Aorta (tissue), 5 donors: ENCODE results near the gene ITGB2. TPM values are rescaled to one million over a fixed set of nuclear protein-coding genes. Genes with fewer than 3 reads are reported as not detected.
A peak's percentile ranks its signal among the peaks of the same experiment; 100 is the strongest.
"Not testable (repeated sequence)": the region's sequence is repeated elsewhere in the genome, so short reads cannot be mapped to it uniquely, and the experiment has no call there.

Source experiments
- ATAC-seq: fragments of 200-7000 bp; cut with Tn5 transposase; one replicate; pipeline ENCODE4 v1.9.1; 2022; ENCODE audit warnings: moderate library complexity; ENCODE audit not compliant: low FRiP score
- DNase-seq, 2 donors: peaks; one replicate each; pipeline ENCODE4 v3.0.0-alpha.2; 2020
- H3K27ac ChIP-seq, 2 donors: one replicate each; pipeline ENCODE4 v1.5.1; 2013; ENCODE audit warnings: low read length in 2 of 2, mild to moderate bottlenecking in 2 of 2, moderate library complexity in 2 of 2, control low read depth in 1 of 2, inconsistent platforms in 1 of 2, low read depth in 1 of 2
- H3K27me3 ChIP-seq, 2 donors: one replicate each; pipeline ENCODE4 v1.6.1; 2013; ENCODE audit warnings: control low read depth in 1 of 2, low read length in 1 of 2, mild to moderate bottlenecking in 1 of 2, moderate library complexity in 1 of 2; ENCODE audit not compliant: insufficient read depth in 2 of 2, control insufficient read depth in 1 of 2
- H3K36me3 ChIP-seq, 2 donors: one replicate each; pipeline ENCODE4 v1.6.1; 2013; ENCODE audit warnings: control low read depth in 1 of 2, low read length in 1 of 2, mild to moderate bottlenecking in 1 of 2; ENCODE audit not compliant: insufficient read depth in 2 of 2, control insufficient read depth in 1 of 2
- H3K4me1 ChIP-seq, 2 donors: one replicate each; pipeline ENCODE4 v1.6.1; 2013; ENCODE audit warnings: low read length in 2 of 2, control low read depth in 1 of 2, mild to moderate bottlenecking in 1 of 2, moderate library complexity in 1 of 2; ENCODE audit not compliant: insufficient read depth in 2 of 2, control insufficient read depth in 1 of 2
- H3K4me3 ChIP-seq, 2 donors: one replicate each; pipeline ENCODE4 v1.5.1; 2013; ENCODE audit warnings: low read length in 2 of 2, control low read depth in 1 of 2, mild to moderate bottlenecking in 1 of 2
- H3K9me3 ChIP-seq: one replicate; pipeline ENCODE4 v1.6.1; 2013; ENCODE audit warnings: mild to moderate bottlenecking, low read length; ENCODE audit not compliant: control insufficient read depth
- WGBS, 2 donors: extraction: QIAGEN DNeasy Blood & Tissue Kit; methylation state at CpG; one replicate each; pipeline ENCODE4 v1.1.7; 2013; 5-methylcytosine and 5-hydroxymethylcytosine counted together
- intact Hi-C, 2 donors: fragments of 100-400 bp; cut with DNase I; formaldehyde crosslinking; loops; one replicate each; pipeline versions ENCODE4 v1.14.2 to v1.15.0; 2022
- polyA plus RNA-seq, 2 donors: library from polyadenylated mRNA; stranded (reverse); fragments of 200-250 nt; gene quantifications; one replicate each; pipeline ENCODE4 v1.2.3, GENCODE V29; 2013
- total RNA-seq, 2 donors: library from RNA; stranded (reverse); fragmentation: NEBNext Ultra II Directional; extraction: Animal tissue kit (Norgen Biotek cat#: 25700); gene quantifications; one replicate each; pipeline ENCODE4 v1.2.1, GENCODE V29; 2021
- donor health status: healthy with polysubstance abuse.
- donor health status: Bipolar disorder and iron deficiency.
- donor health status: DM: no; HTN: no; CAD: no.
- donor health status: DM: no; HTN: no; CAD: no.
- donor health status: DM: yes; HTN: yes; CAD: no.

ITGB2 gene
- total and polyA plus RNA-seq, 4 donors, result 6.7 to 110 (median 57.0) TPM

DNA sequence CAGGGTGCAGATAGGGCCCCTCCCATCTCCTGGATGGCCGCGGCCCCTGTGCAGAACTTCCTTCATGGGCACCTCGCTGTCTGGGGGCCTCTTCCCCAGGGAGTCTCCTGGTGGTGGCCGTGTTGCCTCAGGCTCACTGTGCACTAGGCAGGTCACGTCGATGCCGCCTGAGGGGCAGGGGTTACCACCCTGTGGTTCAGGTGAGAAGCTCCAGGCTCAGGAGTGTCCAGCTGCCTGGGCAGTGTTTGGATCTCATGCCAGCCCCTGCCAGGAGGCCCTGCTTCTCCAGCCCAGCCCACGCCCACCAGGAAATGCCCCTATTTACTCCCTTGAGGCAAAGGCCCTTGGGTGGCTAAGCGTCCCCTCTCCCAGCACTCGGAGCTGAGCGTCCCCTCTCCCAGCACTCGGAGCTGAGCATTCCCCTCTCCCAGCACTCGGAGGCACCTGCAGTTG lies 2.1 kb downstream of the ITGB2 start:
- H3K27ac ChIP-seq, result no peak overlapping the region
- ATAC-seq, result peak; percentile 2
- H3K36me3 ChIP-seq, result no peaks in the 10 kb centered on the region
- H3K4me3 ChIP-seq, result no peak overlapping the region
- intact Hi-C loops, result no loop called here
- 56 to 60% methylated on average over 13 of the region's 13 CpGs for WGBS, 2 donors
- no peak for DNase-seq
- no peaks in the 10 kb centered on the region for H3K27me3 ChIP-seq
- H3K9me3 ChIP-seq, result no peaks in the 10 kb centered on the region
- no peaks in the 10 kb centered on the region for H3K4me1 ChIP-seq

DNA sequence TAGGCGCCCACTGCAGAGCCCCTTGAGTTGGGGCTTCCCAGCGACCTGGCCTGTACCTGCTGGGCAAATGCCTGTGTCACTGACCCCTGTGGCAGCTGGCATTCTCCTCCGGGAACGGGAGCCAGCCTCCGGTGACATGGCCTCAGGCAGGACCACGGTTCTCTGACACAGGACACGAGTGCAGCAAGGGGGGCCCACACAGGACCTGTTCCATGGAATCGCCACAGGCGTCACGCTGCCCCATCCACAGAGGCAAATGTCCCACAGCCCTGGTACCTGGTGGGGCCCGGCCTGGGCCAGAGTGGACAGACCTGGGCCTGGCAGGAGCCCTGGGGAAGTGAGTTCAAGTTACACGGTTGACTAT lies 2.6 kb downstream of the ITGB2 start:
- Histone ChIP-seq H3K4me3 (no peak overlapping the region), H3K4me1 (no peaks in the 10 kb centered on the region), H3K9me3 (no peaks in the 10 kb centered on the region), H3K27ac (no peak overlapping the region), H3K36me3 (no peaks in the 10 kb centered on the region), H3K27me3 (no peaks in the 10 kb centered on the region)
- no peak for ATAC-seq
- intact Hi-C loops, result no loop called here
- 79 to 89% methylated on average over 12 of the region's 12 CpGs for WGBS, 2 donors
- DNase-seq, result peak in 1 of 2 donors; percentile 46

DNA sequence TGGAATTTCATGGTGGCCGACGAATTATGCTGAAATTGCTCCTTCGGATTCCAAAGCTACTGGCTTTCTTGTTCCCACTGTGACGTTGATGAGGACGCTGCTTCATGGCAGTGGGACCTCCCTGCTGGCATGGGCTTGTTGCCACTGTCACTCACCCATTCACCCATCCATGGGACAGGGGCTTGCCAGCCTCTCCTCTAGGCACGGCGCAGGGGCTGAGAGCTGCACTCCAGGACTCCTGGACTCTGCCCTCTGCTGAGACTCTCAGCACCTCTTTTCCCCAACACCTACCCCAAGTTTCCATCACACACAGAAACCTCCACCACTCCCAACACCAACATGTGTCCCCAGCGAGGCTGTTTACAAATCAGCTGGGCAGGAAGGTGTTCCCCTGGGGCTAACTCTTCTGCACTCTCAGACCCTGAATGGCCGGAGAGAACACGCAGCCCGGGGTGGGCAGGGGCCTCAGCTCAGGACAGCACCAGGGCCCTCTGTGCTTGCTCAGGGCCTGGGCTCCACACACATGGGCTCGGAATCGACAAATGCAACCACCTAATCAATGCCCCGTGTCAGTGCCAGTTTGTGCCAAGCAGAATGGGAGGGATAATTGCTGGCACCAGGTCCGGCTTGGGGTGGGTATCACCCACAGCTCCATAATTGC lies 3.1 kb downstream of the ITGB2 start:
- H3K4me3 ChIP-seq, result no peak overlapping the region
- no peak for DNase-seq
- no peaks in the 10 kb centered on the region for H3K9me3 ChIP-seq
- no peak overlapping the region for H3K27ac ChIP-seq
- 87% methylated on average over 15 of the region's 15 CpGs for WGBS, 2 donors
- no peaks in the 10 kb centered on the region for H3K4me1 ChIP-seq
- ATAC-seq, result no peak
- intact Hi-C loops, result no loop called here
- no peaks in the 10 kb centered on the region for H3K36me3 ChIP-seq
- H3K27me3 ChIP-seq, result no peaks in the 10 kb centered on the region

DNA sequence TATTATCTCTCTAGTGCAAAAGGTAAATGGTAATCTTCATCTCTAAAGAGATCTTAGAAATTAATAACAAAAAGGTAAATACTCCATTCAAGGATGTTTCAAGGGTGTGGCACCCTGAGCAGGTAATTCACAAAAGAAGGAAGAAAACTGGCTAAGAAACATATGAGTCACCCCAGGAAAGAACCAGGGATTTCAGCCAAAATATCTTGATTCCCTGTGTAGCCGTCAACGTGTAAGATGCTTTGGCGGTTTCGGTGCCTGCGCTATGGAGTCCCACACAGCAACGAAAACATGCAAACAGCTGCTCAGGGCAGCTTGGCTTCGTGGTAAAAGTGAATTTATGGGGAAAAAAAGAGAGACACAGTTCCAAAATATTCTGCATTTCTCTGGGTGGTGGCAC lies 3.7 kb downstream of the ITGB2 start:
- Histone ChIP-seq H3K4me3 (no peak overlapping the region), H3K9me3 (no peaks in the 10 kb centered on the region), H3K36me3 (no peaks in the 10 kb centered on the region), H3K27me3 (no peaks in the 10 kb centered on the region), H3K4me1 (no peaks in the 10 kb centered on the region), H3K27ac (no peak overlapping the region)
- ATAC-seq, result no peak
- intact Hi-C loops, result no loop called here
- WGBS, 2 donors, result 55% methylated on average over 7 of the region's 7 CpGs
- no peak for DNase-seq

DNA sequence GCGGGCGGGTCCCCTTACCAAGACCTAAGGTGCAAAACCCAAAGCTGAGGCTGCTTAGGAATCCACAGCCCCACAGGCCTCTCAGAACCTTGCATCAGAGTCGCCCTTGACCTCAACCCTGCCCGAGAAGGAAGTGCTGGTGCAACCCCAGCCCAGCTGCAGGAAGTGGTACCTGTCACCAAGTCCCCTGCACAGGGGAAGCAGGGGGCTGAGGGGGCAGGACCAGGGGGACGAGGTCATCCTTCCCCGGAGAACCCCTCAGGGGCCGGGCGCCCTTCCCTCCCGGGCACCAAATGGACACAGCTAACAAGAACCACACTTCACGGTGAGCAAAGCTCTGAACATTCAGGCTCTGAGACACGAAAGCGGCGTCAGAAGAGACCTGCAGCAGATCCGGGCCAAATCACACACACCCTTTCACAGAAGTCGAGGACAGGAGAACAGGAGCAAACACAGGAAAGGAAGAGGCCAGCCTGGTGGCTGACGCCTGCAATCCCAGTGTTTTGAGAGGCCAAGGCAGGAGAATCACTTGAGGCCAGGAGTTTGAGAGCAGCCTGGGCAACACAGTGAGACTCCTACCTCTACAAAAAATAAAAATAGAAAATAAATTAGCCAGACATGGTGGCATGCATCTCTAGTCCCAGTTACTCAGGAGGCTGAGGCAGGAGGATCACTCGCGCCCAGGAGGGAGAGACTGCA lies 6.4 kb downstream of the ITGB2 start:
- 91 to 96% methylated on average over 18 of the region's 18 CpGs for WGBS, 2 donors

DNA sequence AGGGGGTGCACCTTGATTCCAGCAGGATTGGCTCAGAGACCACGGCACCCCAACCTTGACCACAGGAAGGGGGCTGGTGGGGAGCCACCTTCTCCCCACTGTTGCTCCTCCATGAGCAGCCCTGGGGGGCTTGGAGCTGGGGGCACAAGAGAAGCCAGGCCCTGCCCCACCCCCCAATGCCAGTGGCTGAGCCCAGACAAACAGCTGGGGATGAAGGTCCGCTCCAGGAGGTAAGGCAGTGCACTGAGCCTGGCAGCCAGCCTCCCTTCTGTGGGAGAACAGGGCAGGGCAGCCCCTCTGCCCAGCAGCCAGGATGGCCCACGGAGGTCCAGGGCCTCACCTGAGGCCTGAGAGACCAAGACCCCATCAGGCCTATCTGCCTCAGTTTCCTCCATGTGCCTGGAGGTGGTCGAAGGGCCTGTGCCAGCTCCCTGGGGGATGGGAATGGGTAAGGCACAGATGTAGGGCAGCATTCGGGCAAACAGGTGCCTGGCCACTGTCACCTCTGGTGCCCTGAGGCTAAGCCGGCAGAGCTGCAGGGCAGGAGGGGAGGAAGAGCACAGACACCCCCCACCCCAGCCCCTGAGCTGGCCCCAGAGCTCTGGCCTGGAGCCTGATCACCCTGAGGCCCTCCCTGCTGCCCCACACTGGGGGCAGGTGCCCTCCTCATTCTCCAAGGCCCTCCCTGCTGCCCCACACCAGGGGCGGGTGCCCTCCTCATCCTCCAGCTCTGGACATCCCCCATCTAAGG lies 7.1 kb downstream of the ITGB2 start:
- H3K4me3 ChIP-seq, result no peak overlapping the region
- ATAC-seq, result no peak
- intact Hi-C loops, result no loop called here
- H3K27me3 ChIP-seq, result no peaks in the 10 kb centered on the region
- H3K27ac ChIP-seq, result no peak overlapping the region
- H3K36me3 ChIP-seq, result no peaks in the 10 kb centered on the region
- H3K4me1 ChIP-seq, result no peaks in the 10 kb centered on the region
- WGBS, 2 donors, result 86 to 91% methylated on average over 7 of the region's 7 CpGs
- DNase-seq, result no peak
- no peaks in the 10 kb centered on the region for H3K9me3 ChIP-seq

More for the DNA sequence above, 6.4 kb downstream of the ITGB2 start:
- Histone ChIP-seq H3K27ac (no peak overlapping the region), H3K4me3 (no peak overlapping the region), H3K36me3 (no peaks in the 10 kb centered on the region), H3K9me3 (no peaks in the 10 kb centered on the region), H3K27me3 (no peaks in the 10 kb centered on the region), H3K4me1 (no peaks in the 10 kb centered on the region)
- peak in 1 of 2 donors; percentile 64 for DNase-seq
- peak; percentile 47 for ATAC-seq
- intact Hi-C loops, result no loop called here

DNA sequence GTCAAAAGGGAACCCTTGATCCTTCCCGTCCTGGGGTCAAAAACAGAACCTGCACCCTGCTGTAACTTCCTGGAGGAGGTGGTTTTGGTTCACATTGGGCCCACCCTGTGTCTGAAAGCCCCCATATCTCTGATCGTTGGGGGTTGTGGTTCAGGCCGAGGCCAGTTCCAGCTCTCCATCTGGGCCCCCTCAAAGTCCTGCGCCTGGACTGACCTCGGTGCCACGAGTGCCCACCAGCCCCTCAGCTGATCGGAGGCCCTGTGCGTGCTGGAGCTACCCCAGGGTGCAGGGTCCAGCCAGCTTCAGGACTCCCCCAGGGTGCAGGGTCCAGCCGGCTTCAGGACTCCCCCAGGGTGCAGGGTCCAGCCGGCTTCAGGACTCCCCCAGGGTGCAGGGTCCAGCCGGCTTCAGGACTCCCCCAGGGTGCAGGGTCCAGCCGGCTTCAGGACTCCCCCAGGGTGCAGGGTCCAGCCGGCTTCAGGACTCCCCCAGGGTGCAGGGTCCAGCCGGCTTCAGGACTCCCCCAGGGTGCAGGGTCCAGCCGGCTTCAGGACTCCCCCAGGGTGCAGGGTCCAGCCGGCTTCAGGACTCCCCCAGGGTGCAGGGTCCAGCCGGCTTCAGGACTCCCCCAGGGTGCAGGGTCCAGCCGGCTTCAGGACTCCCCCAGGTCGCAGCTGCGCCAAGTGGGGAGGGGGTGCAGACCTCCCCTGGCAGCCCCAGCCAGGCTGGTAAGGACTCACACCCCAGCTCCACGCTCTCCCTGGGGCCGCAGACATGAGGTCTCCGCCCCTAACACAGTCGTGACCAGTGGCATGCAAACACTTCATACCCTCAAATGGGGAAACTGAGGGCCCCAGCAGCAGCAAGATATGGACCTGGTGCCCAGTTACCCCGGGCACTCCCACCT lies 7.9 kb downstream of the ITGB2 start:
- H3K27ac ChIP-seq, intact Hi-C loops, H3K9me3 ChIP-seq, H3K27me3 ChIP-seq, ATAC-seq, DNase-seq, H3K4me1 ChIP-seq, H3K36me3 ChIP-seq, H3K4me3 ChIP-seq: not testable (repeated sequence)
- WGBS, 2 donors, result 82 to 86% methylated on average over 18 to 19 of the region's 25 CpGs

DNA sequence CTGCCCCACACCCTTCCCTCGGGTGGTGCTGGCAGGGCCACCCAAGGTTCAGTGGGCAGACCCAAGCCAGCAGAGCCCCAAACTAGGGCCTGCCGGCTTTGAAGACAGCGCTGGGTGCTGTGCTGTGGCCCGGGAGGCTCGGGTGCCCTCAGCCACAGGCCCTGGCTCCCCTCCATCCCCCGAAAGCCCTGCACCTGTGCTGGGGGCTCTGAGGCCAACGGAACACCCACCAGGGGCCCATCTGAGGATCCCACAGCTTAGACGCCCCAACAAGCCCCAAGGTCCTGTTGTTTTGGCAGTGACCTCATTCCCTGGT lies 8.6 kb downstream of the ITGB2 start:
- H3K27me3 ChIP-seq, result no peaks in the 10 kb centered on the region
- no peaks in the 10 kb centered on the region for H3K4me1 ChIP-seq
- no peak overlapping the region for H3K27ac ChIP-seq
- no peak overlapping the region for H3K4me3 ChIP-seq
- DNase-seq (no peak), ATAC-seq (no peak)
- no peaks in the 10 kb centered on the region for H3K9me3 ChIP-seq
- 84 to 86% methylated on average over 8 of the region's 8 CpGs for WGBS, 2 donors
- H3K36me3 ChIP-seq, result no peaks in the 10 kb centered on the region
- intact Hi-C loops, result no loop called here
